ENCODE data around the gene IP6K3.

The IP6K3 gene

DNA sequence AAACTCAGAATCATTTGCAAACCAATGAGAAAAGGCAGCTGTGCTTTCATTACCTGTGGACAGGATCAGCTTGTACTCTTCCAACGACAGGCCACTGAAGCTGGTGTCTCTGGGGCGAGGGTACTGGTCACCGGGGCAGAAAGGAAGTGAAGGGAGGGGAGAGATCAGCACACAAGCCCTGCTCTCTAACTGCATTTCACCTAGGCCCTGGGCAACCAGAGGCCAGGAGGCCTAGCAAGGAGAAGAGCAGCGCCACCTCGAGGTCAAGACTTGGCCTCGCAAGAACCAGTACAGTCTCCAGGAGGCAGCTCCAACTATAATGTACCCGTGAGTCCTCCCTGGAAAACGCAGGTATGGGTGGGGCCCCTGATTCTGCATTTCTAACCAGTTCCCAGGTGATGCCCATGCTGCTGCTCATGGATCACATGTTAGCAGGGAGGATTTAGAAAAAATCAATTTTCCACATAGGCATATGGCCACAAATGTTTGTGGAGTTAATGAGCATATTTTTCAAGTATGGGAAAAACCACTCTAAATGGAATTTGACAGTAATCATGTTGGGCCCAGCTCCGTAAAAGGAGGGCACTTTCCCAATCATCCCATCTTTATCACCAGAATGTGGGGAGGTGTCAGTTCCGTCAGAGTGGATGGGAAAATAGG, 46.2 kb downstream of the IP6K3 start:
- peak; percentile 79 for DNase-seq

- no peak for DNase-seq
Measured at GRCh38 chr6:33699739-33700138, 47.0 kb downstream of the IP6K3 start.

DNA sequence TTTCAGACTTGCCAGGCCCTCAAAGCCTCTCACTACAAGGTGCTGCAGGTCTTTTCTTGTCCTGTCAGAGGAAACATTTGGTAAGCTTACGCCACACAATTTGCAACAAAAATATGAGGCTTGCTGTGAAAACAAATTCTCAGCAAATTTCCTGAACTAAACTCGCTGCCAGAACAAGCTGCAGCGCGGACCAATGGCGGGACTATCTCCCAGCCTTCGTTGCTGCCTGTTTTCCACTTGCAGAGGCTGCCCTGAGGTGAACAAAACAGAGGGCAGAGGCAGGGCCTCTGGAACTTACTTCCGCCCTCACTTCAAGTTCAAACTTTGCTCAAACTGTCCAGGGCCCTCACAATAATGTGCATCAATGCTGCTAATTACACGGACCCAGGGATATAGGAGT, 47.6 kb downstream of the IP6K3 start:
- no peak for DNase-seq

DNA sequence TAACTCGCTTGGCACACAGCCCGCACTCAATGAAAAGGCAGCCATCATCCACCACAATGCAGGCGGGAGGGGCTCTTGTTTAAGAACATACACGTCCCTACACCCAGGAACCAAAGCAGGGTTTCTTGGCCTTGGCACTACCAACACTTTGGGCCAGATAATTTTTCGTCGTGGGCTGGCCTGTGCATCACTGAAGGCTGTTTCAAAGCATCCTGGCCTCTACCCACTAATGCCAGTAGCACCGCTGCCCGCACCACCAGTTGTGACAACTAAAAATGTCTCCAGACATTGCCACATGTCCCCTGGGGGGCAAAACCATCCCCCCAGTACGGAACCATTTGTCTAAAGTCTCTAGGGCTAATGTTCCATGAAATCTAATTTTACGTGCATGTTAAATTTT, 48.2 kb downstream of the IP6K3 start:
- DNase-seq: no peak

GRCh38 chr6:33697845-33698244, 48.9 kb downstream of the IP6K3 start:
- DNase-seq: no peak

DNA sequence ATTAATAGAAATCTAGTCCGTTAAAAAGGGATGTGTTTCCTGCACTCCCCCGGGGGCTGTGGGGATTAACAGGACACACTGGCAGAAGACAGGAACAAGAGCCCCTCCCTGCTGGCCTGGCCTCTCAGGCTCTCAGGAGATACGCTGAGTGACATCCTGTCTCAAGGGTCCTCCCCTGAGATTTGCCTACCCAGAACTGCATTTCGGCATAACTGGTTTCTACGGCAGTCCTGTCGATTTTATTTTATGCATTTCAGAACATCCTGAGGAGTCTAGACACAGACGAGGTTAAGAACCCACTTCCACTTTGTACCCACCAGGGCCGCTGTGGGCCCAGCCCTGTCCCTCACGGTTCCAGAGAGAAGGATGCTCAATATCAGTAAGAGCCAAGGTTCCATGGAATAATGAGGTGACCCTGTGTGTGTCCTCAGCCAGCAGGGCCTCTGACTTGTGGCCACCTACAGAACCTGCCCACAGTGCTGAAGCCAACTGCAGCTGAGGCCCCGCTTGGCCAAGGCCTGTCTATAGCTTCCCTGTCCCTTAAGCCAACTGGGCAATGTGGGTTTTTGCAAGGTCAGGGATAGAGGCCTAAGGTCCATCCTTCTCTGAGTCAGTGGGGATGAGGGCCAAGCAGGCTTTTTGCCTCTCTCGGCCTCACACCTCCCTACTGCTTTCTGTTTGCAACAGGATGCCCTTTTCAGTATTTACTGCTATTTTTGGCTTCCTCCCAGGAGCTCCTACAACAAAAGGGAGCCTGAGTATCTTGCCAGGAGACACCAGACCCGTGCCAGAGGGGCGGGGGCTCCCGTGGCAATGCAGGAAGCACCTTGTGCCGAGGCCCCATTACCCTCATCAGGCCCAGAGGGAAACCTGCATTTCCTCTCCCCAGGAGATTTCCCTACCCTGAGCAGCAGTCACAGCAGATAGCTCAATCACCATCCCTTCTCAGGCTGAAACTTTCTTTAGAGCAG, 49.9 kb downstream of the IP6K3 start:
- DNase-seq: peak; percentile 34

GRCh38 chr6:33696076-33696475, 50.6 kb downstream of the IP6K3 start:
- DNase-seq: no peak

- no peak for DNase-seq
Measured at GRCh38 chr6:33695451-33695887, 51.2 kb downstream of the IP6K3 start.

GRCh38 chr6:33694977-33695376, 51.7 kb downstream of the IP6K3 start:
- no peak for DNase-seq

DNA sequence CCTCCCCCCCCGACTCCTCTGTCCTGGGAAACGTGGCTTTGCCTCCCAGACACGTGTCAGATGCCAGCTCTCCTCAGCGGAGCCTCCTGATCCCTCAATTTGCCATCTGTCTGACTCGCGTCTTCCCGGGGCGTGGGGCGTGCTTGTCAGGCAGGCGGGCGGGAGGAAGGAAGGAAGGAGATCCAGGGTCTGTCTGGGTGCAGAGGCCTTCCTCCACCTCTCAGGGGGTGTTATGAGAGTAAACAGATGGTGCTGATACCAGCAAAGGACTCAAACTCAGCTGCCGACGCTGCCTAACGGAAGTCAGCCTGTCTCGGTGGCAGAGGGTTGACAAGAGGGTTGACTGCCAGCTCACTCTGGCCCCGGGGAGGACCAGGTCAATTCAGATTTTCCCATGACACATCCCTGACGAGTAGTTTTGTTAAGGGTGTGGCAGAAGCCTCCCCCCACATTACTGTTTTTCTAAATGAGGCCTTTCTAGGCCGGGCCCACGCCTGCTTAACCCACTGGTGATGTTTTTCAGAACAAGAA, 52.2 kb downstream of the IP6K3 start:
- peak; percentile 83 for DNase-seq

- DNase-seq: no peak
Measured at GRCh38 chr6:33693186-33694105, 53.3 kb downstream of the IP6K3 start.

- DNase-seq: peak; percentile 84
Measured at GRCh38 chr6:33692760-33693158, 53.9 kb downstream of the IP6K3 start.

DNA sequence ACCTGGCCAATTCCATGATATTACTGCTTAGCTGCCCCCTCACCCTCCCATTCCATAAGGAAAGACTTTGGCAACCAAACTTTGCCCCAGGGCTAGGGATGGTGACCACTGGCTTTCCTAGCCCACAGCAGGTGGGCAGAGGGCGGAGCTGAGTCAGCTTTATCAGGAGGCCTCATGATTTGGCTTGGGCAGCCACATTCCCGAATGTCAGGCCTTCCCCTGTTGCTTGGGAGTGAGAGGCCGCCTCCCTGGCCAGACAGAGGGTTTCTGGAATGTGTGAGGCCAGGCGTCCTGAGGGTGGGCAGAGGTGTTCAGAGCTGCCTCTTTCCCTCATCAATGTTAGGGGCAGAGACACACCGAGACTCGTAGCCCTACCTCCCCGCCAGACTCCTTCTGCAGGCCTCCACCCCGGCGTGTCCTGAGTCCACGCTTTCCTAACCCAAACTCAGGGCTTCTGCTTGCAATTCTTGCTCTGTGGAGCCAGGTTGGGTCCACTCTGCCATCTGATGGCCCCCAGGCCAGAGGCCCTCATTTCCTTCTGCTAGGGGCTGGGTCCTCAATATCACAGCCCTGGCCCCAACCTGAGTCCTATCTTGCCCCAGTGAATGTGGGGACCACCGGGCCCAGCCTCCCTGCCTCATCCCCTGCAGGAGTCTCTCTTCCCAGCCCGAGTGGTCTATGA, 54.5 kb downstream of the IP6K3 start:
- DNase-seq: no peak

DNA sequence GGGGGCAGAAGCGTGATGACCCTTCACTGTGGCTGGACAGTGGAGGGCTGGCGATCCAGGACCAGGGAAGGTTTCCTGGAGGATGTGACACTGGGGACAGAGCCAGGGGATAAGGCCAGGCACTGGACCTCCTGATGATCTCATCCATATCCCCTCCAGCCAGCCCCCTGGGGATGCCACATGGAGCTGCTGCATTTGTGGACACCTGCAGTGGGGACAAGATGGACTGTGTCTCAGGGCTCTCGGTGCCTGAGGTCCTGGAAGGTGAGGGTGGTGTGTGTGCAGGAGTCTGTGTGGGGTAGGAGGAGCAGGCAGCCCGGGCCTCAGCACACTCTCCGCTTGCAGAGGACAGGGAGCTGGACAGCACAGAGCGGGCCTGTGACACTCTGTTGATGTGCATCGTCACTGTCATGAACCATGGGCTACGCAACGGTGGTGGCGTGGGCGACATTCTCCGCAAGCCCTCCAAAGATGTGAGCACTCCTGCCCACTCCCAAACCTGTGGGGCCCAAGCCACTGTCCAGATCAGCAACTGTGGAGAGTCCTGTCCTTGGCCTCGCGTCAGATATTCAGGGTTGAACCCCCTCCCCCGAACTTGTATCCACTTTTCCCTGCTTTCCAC, 55.1 kb downstream of the IP6K3 start:
- DNase-seq: no peak

GRCh38 chr6:33690766-33691165, 55.9 kb downstream of the IP6K3 start:
- no peak for DNase-seq

DNA sequence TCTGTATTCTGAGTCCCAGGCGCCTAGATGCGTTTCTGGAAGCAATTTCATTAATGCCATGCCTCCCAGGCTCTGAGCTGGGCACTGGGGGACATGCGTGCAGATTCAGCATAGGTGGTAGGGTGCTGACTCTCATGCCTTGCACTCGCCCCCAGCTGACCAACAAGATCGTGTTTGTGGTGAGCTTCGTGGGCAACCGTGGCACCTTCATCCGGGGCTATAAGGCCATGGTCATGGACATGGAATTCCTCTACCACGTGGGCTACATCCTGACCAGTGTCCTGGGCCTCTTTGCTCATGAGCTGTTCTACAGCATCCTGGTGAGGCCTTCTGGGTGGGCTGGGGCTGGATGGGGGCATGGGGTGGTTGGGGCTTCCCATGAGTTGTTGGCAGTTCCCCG, 56.8 kb downstream of the IP6K3 start:
- DNase-seq: no peak

- no peak for DNase-seq
Measured at GRCh38 chr6:33689148-33689494, 57.6 kb downstream of the IP6K3 start.

- no peak for DNase-seq
Measured at GRCh38 chr6:33688451-33689147, 58.1 kb downstream of the IP6K3 start.

- DNase-seq: no peak
Measured at GRCh38 chr6:33688006-33688405, 58.7 kb downstream of the IP6K3 start.

DNA sequence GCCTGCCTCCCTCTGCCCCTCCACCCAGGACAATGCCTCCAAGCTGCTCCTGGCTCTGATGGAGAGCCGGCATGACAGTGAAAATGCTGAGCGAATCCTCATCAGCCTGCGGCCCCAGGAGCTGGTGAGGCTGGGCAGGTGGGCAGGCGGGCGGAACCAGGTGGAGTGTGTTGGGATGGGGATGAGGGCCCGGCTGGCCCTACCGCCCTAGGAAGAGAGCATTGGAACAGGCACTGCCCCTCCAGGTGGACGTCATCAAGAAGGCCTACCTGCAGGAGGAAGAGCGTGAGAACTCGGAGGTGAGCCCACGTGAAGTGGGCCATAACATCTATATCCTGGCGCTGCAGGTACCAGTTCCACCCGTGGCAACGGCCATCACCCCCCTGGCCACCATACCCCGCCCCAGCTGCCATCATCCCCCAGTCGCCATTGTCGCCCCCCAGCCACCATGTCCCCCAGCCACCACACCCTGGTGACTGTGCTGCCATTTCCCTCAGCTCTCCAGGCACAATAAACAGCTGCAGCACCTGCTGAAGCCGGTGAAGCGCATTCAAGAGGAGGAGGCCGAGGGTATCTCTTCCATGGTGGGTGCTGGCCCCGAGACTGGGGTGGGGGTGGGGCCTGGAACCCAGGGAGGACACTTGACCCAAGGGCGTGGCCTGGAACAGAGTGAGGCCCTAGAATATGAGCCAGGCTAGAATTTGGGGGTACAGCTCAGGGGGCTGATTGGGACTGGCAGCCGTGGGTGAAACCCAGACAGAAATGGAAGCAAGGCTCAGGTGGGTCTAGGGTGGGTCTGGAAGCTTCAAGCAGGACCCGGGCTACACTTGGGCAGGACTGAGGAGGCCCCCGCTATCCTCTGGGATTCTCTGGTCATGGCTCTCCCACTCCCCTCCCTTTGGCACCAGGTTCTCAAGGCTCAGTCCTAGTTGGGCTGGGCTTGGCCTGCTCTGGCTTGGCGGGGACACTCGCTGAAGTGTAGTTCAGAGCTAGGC, 59.4 kb downstream of the IP6K3 start:
- no peak for DNase-seq
